ENCODE results near the gene STYXL1. TPM values are rescaled to one million over a fixed set of nuclear protein-coding genes. Genes with fewer than 3 reads are reported as not detected.
"Not testable (repeated sequence)": the region's sequence is repeated elsewhere in the genome, so short reads cannot be mapped to it uniquely, and the experiment has no call there.

The STYXL1 gene
- total RNA-seq, 1 donor from 2014 or later: 32.5 TPM

- TF ChIP-seq, protein P1, sequence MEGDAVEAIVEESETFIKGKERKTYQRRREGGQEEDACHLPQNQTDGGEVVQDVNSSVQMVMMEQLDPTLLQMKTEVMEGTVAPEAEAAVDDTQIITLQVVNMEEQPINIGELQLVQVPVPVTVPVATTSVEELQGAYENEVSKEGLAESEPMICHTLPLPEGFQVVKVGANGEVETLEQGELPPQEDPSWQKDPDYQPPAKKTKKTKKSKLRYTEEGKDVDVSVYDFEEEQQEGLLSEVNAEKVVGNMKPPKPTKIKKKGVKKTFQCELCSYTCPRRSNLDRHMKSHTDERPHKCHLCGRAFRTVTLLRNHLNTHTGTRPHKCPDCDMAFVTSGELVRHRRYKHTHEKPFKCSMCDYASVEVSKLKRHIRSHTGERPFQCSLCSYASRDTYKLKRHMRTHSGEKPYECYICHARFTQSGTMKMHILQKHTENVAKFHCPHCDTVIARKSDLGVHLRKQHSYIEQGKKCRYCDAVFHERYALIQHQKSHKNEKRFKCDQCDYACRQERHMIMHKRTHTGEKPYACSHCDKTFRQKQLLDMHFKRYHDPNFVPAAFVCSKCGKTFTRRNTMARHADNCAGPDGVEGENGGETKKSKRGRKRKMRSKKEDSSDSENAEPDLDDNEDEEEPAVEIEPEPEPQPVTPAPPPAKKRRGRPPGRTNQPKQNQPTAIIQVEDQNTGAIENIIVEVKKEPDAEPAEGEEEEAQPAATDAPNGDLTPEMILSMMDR (IDR thresholded peaks at IDR 0.05): no peak
- H3K27me3 Mint-ChIP-seq (ENCODE audit: unreplicated experiment): peaks cover 7% of the 10 kb centered on the region
- DNase-seq (ENCODE audit: extremely low spot score, unreplicated experiment): no peak
- no peak overlapping the region for H3K4me3 Mint-ChIP-seq (ENCODE audit: unreplicated experiment)
- no peaks in the 10 kb centered on the region for H3K36me3 Mint-ChIP-seq (ENCODE audit: unreplicated experiment)
- no peak overlapping the region for H3K27ac Mint-ChIP-seq (ENCODE audit: unreplicated experiment)
- peaks cover 18% of the 10 kb centered on the region for H3K4me1 Mint-ChIP-seq (ENCODE audit: unreplicated experiment)
- no peaks in the 10 kb centered on the region for H3K9me3 Mint-ChIP-seq (ENCODE audit: unreplicated experiment)
Measured at GRCh38 chr7:76089865-76090475, 42.2 kb upstream of the STYXL1 start.

DNA sequence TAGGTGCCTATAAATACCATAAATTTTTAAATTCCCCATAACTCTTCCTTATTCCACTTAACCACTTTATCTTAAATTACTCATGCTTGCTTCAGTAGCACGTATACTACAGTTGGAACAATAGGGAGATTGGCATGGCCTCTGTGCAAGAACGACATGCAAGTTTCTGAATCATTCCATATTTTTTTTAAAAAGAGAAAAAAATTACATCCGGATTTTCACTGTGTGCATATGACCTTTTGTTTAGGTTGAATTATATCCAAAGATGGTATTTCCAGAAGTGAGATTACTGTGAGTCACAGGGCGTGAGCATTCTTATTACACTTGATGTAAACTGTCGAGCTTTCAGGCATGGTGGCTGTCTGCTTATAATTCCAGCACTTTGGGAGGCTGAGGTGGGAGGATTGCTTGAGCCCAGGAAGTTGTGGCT, 39.6 kb upstream of the STYXL1 start:
- H3K27me3 Mint-ChIP-seq (ENCODE audit: unreplicated experiment); DNase-seq (ENCODE audit: extremely low spot score, unreplicated experiment); H3K9me3 Mint-ChIP-seq (ENCODE audit: unreplicated experiment); H3K4me3 Mint-ChIP-seq (ENCODE audit: unreplicated experiment); H3K36me3 Mint-ChIP-seq (ENCODE audit: unreplicated experiment): not testable (repeated sequence)
- Mint-ChIP-seq H3K27ac (ENCODE audit: unreplicated experiment) (peak overlapping the region; percentile 81), H3K4me1 (ENCODE audit: unreplicated experiment) (peaks cover 27% of the 10 kb centered on the region)

DNA sequence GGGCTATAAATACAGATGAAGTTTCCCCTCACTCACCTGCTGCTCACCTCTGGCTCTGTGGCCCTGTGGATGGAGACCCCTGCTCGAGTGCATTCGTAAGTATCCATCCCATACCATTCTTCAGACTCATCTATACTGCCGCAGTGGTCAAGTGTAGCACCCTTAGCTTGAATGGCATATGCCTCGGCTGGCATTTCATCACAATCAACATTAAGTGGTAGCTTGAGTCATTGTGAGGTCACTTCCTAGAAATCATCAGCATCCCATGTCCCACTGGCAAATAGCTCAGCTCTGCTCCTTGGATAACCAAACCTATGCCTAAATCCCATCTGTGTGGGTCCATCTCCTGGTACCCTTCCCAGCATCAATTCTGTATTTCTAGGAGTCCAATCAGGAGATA, 38.3 kb upstream of the STYXL1 start:
- Mint-ChIP-seq H3K4me3 (ENCODE audit: unreplicated experiment) (no peak overlapping the region), H3K27me3 (ENCODE audit: unreplicated experiment) (no peaks in the 10 kb centered on the region), H3K27ac (ENCODE audit: unreplicated experiment) (no peak overlapping the region), H3K9me3 (ENCODE audit: unreplicated experiment) (no peaks in the 10 kb centered on the region), H3K36me3 (ENCODE audit: unreplicated experiment) (no peaks in the 10 kb centered on the region), H3K4me1 (ENCODE audit: unreplicated experiment) (peaks cover 32% of the 10 kb centered on the region)
- TF ChIP-seq, protein P1 (IDR thresholded peaks at IDR 0.05): no peak
- no peak for DNase-seq (ENCODE audit: extremely low spot score, unreplicated experiment)

DNA sequence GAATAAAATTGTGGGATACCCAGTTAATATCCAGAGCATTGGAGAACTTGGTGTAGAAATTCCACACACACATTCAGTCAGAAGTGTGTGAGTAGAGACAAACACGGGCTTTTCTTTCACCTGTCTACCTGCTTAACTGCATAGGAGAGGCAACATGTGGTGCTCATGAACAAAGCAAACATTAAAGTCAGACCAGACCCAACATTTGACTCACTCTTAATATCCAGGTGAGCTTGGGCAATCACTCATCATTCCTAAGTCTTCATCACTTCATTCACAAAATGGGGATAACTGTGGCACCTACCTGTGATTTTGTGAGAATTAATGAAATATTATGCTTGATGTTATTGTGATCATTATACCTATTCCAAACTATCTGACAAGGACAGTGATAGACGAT, 36.3 kb upstream of the STYXL1 start:
- not testable (repeated sequence) for H3K4me3 Mint-ChIP-seq (ENCODE audit: unreplicated experiment); H3K9me3 Mint-ChIP-seq (ENCODE audit: unreplicated experiment); H3K27me3 Mint-ChIP-seq (ENCODE audit: unreplicated experiment); H3K27ac Mint-ChIP-seq (ENCODE audit: unreplicated experiment); DNase-seq (ENCODE audit: extremely low spot score, unreplicated experiment); H3K36me3 Mint-ChIP-seq (ENCODE audit: unreplicated experiment)
- H3K4me1 Mint-ChIP-seq (ENCODE audit: unreplicated experiment): peaks cover 27% of the 10 kb centered on the region

- Mint-ChIP-seq H3K4me1 (ENCODE audit: unreplicated experiment) (peaks cover 14% of the 10 kb centered on the region), H3K27me3 (ENCODE audit: unreplicated experiment) (no peaks in the 10 kb centered on the region), H3K4me3 (ENCODE audit: unreplicated experiment) (no peak overlapping the region), H3K36me3 (ENCODE audit: unreplicated experiment) (no peaks in the 10 kb centered on the region), H3K9me3 (ENCODE audit: unreplicated experiment) (no peaks in the 10 kb centered on the region), H3K27ac (ENCODE audit: unreplicated experiment) (no peak overlapping the region)
- DNase-seq (ENCODE audit: extremely low spot score, unreplicated experiment): no peak
- TF ChIP-seq, protein P1 (IDR thresholded peaks at IDR 0.05): no peak
Measured at GRCh38 chr7:76080204-76080603, 32.4 kb upstream of the STYXL1 start.

- Mint-ChIP-seq H3K36me3 (ENCODE audit: unreplicated experiment) (no peaks in the 10 kb centered on the region), H3K27me3 (ENCODE audit: unreplicated experiment) (no peaks in the 10 kb centered on the region), H3K27ac (ENCODE audit: unreplicated experiment) (no peak overlapping the region), H3K4me3 (ENCODE audit: unreplicated experiment) (no peak overlapping the region), H3K4me1 (ENCODE audit: unreplicated experiment) (peaks cover 5% of the 10 kb centered on the region), H3K9me3 (ENCODE audit: unreplicated experiment) (no peaks in the 10 kb centered on the region)
- no peak for DNase-seq (ENCODE audit: extremely low spot score, unreplicated experiment)
- TF ChIP-seq, protein P1 (IDR thresholded peaks at IDR 0.05): no peak
Measured at GRCh38 chr7:76077435-76077834, 29.6 kb upstream of the STYXL1 start.

Data from osteocyte (in vitro differentiated cells).